ENCODE results near the gene EEF1AKMT4.
A peak's percentile ranks its signal among the peaks of the same experiment; 100 is the strongest.

The EEF1AKMT4 gene

GRCh38 chr3:184229394-184230080 is 19.9 kb upstream of the EEF1AKMT4 start, which contains the start of gene VWA5B2:
VWA5B2 (plus strand) TSS chr3:184229585; CDS start chr3:184230529, 944 bp downstream.
- peaks cover 94% of the 10 kb centered on the region for H3K27me3 Mint-ChIP-seq (ENCODE audit: low read depth, poor library complexity)

GRCh38 chr3:184230081-184230602 is 19.3 kb upstream of the EEF1AKMT4 start:
- DNase-seq: peak; percentile 40
- Mint-ChIP-seq H3K4me1 (peaks cover 8% of the 10 kb centered on the region), H3K9me3 (no peaks in the 10 kb centered on the region), H3K27ac (no peak overlapping the region), H3K4me3 (no peak overlapping the region), H3K36me3 (ENCODE audit: low read depth) (no peaks in the 10 kb centered on the region), H3K27me3 (ENCODE audit: low read depth, poor library complexity) (peaks cover 92% of the 10 kb centered on the region)
- no peak for TF ChIP-seq CTCF (IDR thresholded peaks at IDR 0.05)

More at GRCh38 chr3:184229394-184230080, 19.9 kb upstream of the EEF1AKMT4 start, which contains the start of gene VWA5B2:
- no peaks in the 10 kb centered on the region for H3K36me3 Mint-ChIP-seq (ENCODE audit: low read depth)
- no peak within 1 kb of the TSS for H3K27ac Mint-ChIP-seq
- H3K4me1 Mint-ChIP-seq: peaks cover 8% of the 10 kb centered on the region
- no peaks in the 10 kb centered on the region for H3K9me3 Mint-ChIP-seq
- peak; percentile 84 for DNase-seq
- peak; percentile 6 for TF ChIP-seq CTCF (IDR thresholded peaks at IDR 0.05)
- H3K4me3 Mint-ChIP-seq: peak within 1 kb of the TSS; percentile 64

DNA sequence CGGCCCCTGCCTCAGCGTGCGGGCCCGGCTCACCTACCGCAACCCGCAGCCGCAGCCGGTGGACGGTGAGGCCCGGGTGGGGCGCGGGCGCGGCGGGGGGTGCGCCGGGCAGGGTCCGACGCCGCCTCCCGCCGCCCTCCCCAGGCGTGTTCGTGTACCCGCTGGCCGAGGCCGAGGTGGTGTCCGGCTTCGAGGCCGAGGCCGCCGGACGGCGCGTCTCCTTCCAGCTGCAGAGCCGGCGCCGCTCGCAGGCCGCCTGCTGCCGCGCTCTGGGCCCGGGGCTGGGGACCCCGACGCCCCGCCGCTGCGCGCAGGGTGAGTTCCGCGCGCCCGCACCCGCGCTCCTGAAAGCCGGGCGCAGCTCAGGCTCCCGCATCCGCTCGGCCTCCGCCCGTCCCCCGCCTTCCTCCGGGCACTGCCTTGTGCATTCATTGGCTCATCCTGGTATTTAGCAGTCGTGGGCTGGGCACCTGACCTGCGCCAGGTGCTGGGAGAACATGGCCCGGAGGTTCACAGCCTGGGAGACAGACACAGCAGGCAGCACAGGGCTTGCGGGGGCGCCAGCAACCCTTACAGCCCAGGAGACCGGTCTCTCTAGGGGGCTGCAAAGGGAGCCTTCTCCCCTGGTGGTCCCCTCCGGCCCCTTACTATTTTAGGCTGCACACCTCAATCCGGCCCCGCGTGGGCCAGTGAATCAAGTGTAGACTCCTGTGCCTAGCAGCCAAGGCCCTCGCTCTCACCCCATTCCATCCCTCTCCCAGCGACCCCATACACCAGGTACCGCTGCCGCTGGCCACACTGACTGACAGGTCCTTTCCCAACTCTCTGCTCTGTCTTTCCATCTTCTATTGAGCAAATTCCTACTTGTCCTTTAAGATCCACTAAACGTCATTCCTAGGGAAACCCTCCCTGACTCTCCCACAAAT is 18.6 kb upstream of the EEF1AKMT4 start:
- H3K9me3 Mint-ChIP-seq: no peaks in the 10 kb centered on the region
- H3K27ac Mint-ChIP-seq: no peak overlapping the region
- peak; percentile 37 for DNase-seq
- peaks cover 92% of the 10 kb centered on the region for H3K27me3 Mint-ChIP-seq (ENCODE audit: low read depth, poor library complexity)
- TF ChIP-seq CTCF (IDR thresholded peaks at IDR 0.05): no peak
- H3K4me3 Mint-ChIP-seq: peak overlapping the region; percentile 71
- peaks cover 8% of the 10 kb centered on the region for H3K4me1 Mint-ChIP-seq
- H3K36me3 Mint-ChIP-seq (ENCODE audit: low read depth): no peaks in the 10 kb centered on the region

- Mint-ChIP-seq H3K4me1 (peaks cover 8% of the 10 kb centered on the region), H3K27ac (no peak overlapping the region), H3K27me3 (ENCODE audit: low read depth, poor library complexity) (peaks cover 89% of the 10 kb centered on the region), H3K9me3 (no peaks in the 10 kb centered on the region), H3K4me3 (peak overlapping the region; percentile 71), H3K36me3 (ENCODE audit: low read depth) (no peaks in the 10 kb centered on the region)
- TF ChIP-seq CTCF (IDR thresholded peaks at IDR 0.05): no peak
- no peak for DNase-seq
Measured at GRCh38 chr3:184231671-184232070, 17.8 kb upstream of the EEF1AKMT4 start.

DNA sequence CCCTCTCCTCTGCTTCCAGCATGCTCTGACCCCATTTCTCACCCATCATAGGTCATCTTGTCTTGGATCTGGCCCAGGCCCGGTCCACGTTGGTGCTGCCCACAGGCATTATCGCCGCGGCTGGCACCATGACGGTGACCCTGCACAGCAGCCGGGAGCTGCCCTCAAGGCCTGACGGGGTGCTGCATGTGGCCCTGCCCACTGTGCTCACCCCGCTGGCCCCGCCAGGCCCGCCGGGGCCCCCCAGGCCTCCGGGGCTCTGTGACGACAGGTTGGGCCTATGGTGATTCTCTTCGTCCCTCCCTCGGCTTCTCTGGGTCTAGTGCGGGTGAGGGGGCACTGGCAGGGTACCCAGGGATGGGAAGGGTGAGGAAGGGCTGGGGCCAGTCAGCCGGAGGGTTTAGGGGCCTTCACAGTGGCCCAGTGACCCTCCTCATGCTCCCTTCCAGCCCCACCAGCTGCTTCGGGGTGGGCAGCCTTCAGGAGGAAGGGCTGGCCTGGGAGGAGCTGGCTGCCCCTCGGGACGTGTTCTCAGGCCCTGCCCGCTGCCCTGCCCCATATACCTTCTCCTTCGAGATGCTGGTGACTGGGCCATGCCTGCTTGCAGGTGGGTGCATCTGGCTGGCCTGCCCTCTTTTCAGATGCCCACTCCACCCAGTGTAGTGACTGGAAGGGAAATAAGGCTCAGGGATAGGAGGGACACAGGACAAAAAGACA is 16.2 kb upstream of the EEF1AKMT4 start:
- Mint-ChIP-seq H3K27ac (no peak overlapping the region), H3K4me1 (peaks cover 8% of the 10 kb centered on the region), H3K27me3 (ENCODE audit: low read depth, poor library complexity) (peaks cover 73% of the 10 kb centered on the region), H3K9me3 (no peaks in the 10 kb centered on the region), H3K36me3 (ENCODE audit: low read depth) (no peaks in the 10 kb centered on the region), H3K4me3 (no peak overlapping the region)
- no peak for DNase-seq
- TF ChIP-seq CTCF (IDR thresholded peaks at IDR 0.05): no peak
